Gastrocnemius medialis (tissue), 4 donors: ENCODE measurements around the gene CNGA1.

Experiments
- POLR2A ChIP-seq, 2 donors: fragments of 450-650 bp; IDR thresholded peaks; one replicate each; pipeline ENCODE4 v1.6.1; 2017; ENCODE audit warnings: antibody characterized with exemption in 2 of 2, mild to moderate bottlenecking in 2 of 2, moderate library complexity in 2 of 2
- TF ChIP-seq, protein P1 (sequence below), 5 experiments: fragments of 450-650 bp in 3 of 5; fragments of 200-600 bp in 2 of 5; sonication (generic) in 2 of 5; IDR thresholded peaks in 4 of 5; conservative IDR thresholded peaks in 1 of 5; 1 replicate in 4 of 5; 2 replicates in 1 of 5; pipeline ENCODE4 v1.5.1; 2016 to 2019; ENCODE audit warnings: antibody characterized with exemption in 5 of 5, mild to moderate bottlenecking in 3 of 5, moderate library complexity in 3 of 5

DNA sequence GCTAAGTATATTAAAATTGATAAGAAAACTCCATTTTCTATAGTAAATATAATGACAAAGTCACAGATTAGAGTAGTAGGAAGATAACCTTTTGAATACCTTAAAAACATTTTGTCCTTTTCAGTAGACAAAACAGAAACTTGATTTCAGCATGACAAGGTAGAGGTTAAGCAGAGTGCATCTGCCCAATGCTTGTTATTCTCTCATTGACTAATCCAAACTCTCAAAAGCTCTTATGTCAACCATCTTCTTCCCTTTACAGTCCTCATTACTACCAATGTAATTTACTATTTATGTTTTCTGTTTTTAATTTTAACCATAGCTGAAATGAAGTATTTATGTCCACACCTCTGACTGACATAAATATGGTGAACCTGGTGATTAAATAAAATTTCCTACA lies 11.2 kb upstream of the CNGA1 start:
- TF ChIP-seq, protein P1, sequence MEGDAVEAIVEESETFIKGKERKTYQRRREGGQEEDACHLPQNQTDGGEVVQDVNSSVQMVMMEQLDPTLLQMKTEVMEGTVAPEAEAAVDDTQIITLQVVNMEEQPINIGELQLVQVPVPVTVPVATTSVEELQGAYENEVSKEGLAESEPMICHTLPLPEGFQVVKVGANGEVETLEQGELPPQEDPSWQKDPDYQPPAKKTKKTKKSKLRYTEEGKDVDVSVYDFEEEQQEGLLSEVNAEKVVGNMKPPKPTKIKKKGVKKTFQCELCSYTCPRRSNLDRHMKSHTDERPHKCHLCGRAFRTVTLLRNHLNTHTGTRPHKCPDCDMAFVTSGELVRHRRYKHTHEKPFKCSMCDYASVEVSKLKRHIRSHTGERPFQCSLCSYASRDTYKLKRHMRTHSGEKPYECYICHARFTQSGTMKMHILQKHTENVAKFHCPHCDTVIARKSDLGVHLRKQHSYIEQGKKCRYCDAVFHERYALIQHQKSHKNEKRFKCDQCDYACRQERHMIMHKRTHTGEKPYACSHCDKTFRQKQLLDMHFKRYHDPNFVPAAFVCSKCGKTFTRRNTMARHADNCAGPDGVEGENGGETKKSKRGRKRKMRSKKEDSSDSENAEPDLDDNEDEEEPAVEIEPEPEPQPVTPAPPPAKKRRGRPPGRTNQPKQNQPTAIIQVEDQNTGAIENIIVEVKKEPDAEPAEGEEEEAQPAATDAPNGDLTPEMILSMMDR (IDR thresholded peaks at IDR 0.05 in 4 of 5, conservative IDR thresholded peaks at IDR 0.05 in 1 of 5), result no peak
- no peak for TF ChIP-seq POLR2A (IDR thresholded peaks at IDR 0.05)
